GM06990 (cell line): ENCODE measurements around the gene TAS1R3.
A peak's percentile ranks its signal among the peaks of the same experiment; 100 is the strongest.

Experiments
- DNase-seq: peaks from one replicate; pipeline ENCODE4 v3.0.0-alpha.2; 2011; ENCODE audit not compliant: insufficient read length; ENCODE audit errors: extremely low read depth
- H3K27me3 ChIP-seq: replicated peaks from 2 replicates; pipeline ENCODE4 v1.6.0; 2011; ENCODE audit warnings: low read length; ENCODE audit not compliant: control insufficient read depth, insufficient read depth
- H3K36me3 ChIP-seq: 2 replicates; pipeline ENCODE4 v1.5.1; 2011; ENCODE audit warnings: low read length; ENCODE audit not compliant: control insufficient read depth, insufficient read depth
- H3K4me3 ChIP-seq: replicated peaks from 2 replicates; pipeline ENCODE4 v1.5.1; 2011; ENCODE audit warnings: low read depth, mild to moderate bottlenecking, control low read depth, low read length
- CTCF ChIP-seq: IDR thresholded peaks from 2 replicates; pipeline ENCODE4 v1.5.1; 2011; ENCODE audit warnings: low read length, control low read depth, mild to moderate bottlenecking, inconsistent platforms; ENCODE audit not compliant: insufficient read depth, poor library complexity, severe bottlenecking

TAS1R3 gene

GRCh38 chr1:1356166-1356795 lies 25.2 kb downstream of the TAS1R3 start:
- no peak for DNase-seq
- no peaks in the 10 kb centered on the region; the same call in 1 of the 2 replicates for H3K27me3 ChIP-seq
- H3K36me3 ChIP-seq: no peaks in the 10 kb centered on the region
- no peak for TF ChIP-seq CTCF
- H3K4me3 ChIP-seq: no peak overlapping the region

- no peak for TF ChIP-seq CTCF
- Histone ChIP-seq H3K4me3 (no peak overlapping the region), H3K36me3 (no peaks in the 10 kb centered on the region), H3K27me3 (no peaks in the 10 kb centered on the region; the same call in 1 of the 2 replicates)
- DNase-seq: no peak
Measured at GRCh38 chr1:1356796-1357401, 25.8 kb downstream of the TAS1R3 start.

GRCh38 chr1:1357871-1358432 lies 26.9 kb downstream of the TAS1R3 start:
- no peaks in the 10 kb centered on the region; the same call in 1 of the 2 replicates for H3K27me3 ChIP-seq
- no peak overlapping the region for H3K4me3 ChIP-seq
- DNase-seq: no peak
- TF ChIP-seq CTCF: no peak
- H3K36me3 ChIP-seq: no peaks in the 10 kb centered on the region

GRCh38 chr1:1358433-1359271 lies 27.6 kb downstream of the TAS1R3 start, which contains the start of gene MXRA8:
Gene MXRA8, minus strand, starts transcription at chr1:1358555. Its CDS starts 51 bp downstream, at chr1:1358504.
- Histone ChIP-seq H3K27me3 (no peaks in the 10 kb centered on the region; the same call in 1 of the 2 replicates), H3K36me3 (no peaks in the 10 kb centered on the region), H3K4me3 (no peak within 1 kb of the TSS)
- peak; percentile 7 for DNase-seq
- TF ChIP-seq CTCF: no peak

GRCh38 chr1:1359308-1359663 lies 28.2 kb downstream of the TAS1R3 start:
- Histone ChIP-seq H3K27me3 (no peaks in the 10 kb centered on the region; the same call in 1 of the 2 replicates), H3K36me3 (no peaks in the 10 kb centered on the region), H3K4me3 (no peak overlapping the region)
- no peak for TF ChIP-seq CTCF
- DNase-seq: peak; percentile 8
